MCF 10A (cell line): ENCODE data around the gene SESTD1. TPM values are rescaled to one million over a fixed set of nuclear protein-coding genes. Genes with fewer than 3 reads are reported as not detected.

Experiments
- BruUV-seq: library from RNA; stranded (reverse); fragments of 400-500 nt; replicated peaks from 2 replicates; lab custom pipeline; 2021; lab: Mats Ljungman, UMichigan
- CTCF ChIA-PET: fragments of 300-600 bp; sonication (Branson Sonifier 250); formaldehyde crosslinking; extraction: SDS; loops from one replicate; lab custom pipeline; 2021; ENCODE audit warnings: antibody characterized with exemption, inconsistent platforms; lab: Yijun Ruan, JAX
- POLR2A ChIA-PET: fragments of 300-600, 350-650 bp; sonication (Branson Sonifier 250); formaldehyde crosslinking; extraction: SDS; loops from one replicate; lab custom pipeline; 2020; ENCODE audit warnings: antibody characterized with exemption, inconsistent platforms; lab: Yijun Ruan, JAX
- DNase-seq: peaks from one replicate; pipeline ENCODE4 v3.0.0-alpha.2; 2018; ENCODE audit not compliant: unreplicated experiment
- H3K27ac Mint-ChIP-seq: one replicate; pipeline ENCODE4 v1.8.0; 2022; ENCODE audit warnings: mild to moderate bottlenecking, low read depth, mixed read lengths; ENCODE audit not compliant: unreplicated experiment
- H3K27me3 Mint-ChIP-seq: one replicate; pipeline ENCODE4 v1.8.0; 2022; ENCODE audit warnings: mixed read lengths; ENCODE audit not compliant: insufficient read depth, unreplicated experiment
- H3K36me3 Mint-ChIP-seq: one replicate; pipeline ENCODE4 v1.8.0; 2022; ENCODE audit warnings: mild to moderate bottlenecking, moderate library complexity, mixed read lengths; ENCODE audit not compliant: insufficient read depth, unreplicated experiment
- H3K4me1 Mint-ChIP-seq: one replicate; pipeline ENCODE4 v1.8.0; 2022; ENCODE audit warnings: mixed read lengths; ENCODE audit not compliant: insufficient read depth, unreplicated experiment
- H3K4me3 Mint-ChIP-seq: one replicate; pipeline ENCODE4 v1.8.0; 2022; ENCODE audit warnings: mild to moderate bottlenecking, moderate library complexity, mixed read lengths; ENCODE audit not compliant: unreplicated experiment
- H3K9me3 Mint-ChIP-seq: one replicate; pipeline ENCODE4 v1.8.0; 2022; ENCODE audit warnings: mixed read lengths; ENCODE audit not compliant: unreplicated experiment
- intact Hi-C: fragments of 100-400 bp; cut with micrococcal nuclease; formaldehyde crosslinking; loops from 2 replicates; pipeline ENCODE4 v1.14.1; 2022
- total RNA-seq: library from RNA; stranded (reverse); gene quantifications from 2 replicates; pipeline ENCODE4 v1.2.3, GENCODE V29; 2022
- TF ChIP-seq, protein P1 (sequence below): fragments of 200-600 bp; IDR thresholded peaks from one replicate; pipeline ENCODE4 v1.8.0; 2022; ENCODE audit warnings: antibody characterized with exemption, mild to moderate bottlenecking; ENCODE audit not compliant: unreplicated experiment

The SESTD1 gene
- total RNA-seq, 1 experiment from 2014 or later = 43.0 TPM

DNA sequence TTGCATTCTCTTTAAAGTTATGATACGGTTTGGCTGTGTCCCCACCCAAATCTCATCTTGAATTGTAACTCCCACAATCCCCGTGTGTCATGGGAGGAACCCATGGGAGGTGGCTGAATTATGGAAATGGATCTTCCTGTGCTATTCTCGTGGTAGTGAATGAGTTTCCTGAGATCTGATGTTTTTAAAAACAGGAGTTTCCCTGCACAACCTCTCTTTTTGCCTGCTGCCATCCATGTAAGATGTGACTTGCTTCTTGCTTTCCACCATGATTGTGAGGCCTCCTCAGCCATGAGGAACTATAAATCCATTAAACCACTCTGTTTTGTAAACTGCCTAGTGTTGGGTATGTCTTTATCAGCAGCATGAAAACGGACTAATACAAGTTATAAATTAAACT is 37.5 kb upstream of the SESTD1 start:
- DNase-seq = no peak
- TF ChIP-seq, protein P1, sequence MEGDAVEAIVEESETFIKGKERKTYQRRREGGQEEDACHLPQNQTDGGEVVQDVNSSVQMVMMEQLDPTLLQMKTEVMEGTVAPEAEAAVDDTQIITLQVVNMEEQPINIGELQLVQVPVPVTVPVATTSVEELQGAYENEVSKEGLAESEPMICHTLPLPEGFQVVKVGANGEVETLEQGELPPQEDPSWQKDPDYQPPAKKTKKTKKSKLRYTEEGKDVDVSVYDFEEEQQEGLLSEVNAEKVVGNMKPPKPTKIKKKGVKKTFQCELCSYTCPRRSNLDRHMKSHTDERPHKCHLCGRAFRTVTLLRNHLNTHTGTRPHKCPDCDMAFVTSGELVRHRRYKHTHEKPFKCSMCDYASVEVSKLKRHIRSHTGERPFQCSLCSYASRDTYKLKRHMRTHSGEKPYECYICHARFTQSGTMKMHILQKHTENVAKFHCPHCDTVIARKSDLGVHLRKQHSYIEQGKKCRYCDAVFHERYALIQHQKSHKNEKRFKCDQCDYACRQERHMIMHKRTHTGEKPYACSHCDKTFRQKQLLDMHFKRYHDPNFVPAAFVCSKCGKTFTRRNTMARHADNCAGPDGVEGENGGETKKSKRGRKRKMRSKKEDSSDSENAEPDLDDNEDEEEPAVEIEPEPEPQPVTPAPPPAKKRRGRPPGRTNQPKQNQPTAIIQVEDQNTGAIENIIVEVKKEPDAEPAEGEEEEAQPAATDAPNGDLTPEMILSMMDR = no peak
- Mint-ChIP-seq H3K27me3 (no peaks in the 10 kb centered on the region), H3K4me1 (peaks cover 8% of the 10 kb centered on the region), H3K9me3 (peaks cover 8% of the 10 kb centered on the region), H3K4me3 (no peak overlapping the region), H3K27ac (no peak overlapping the region), H3K36me3 (no peaks in the 10 kb centered on the region)
- no TSS peak for BruUV-seq
- POLR2A ChIA-PET = no interaction called here
- intact Hi-C loops = no loop called here
- CTCF ChIA-PET = no interaction called here

DNA sequence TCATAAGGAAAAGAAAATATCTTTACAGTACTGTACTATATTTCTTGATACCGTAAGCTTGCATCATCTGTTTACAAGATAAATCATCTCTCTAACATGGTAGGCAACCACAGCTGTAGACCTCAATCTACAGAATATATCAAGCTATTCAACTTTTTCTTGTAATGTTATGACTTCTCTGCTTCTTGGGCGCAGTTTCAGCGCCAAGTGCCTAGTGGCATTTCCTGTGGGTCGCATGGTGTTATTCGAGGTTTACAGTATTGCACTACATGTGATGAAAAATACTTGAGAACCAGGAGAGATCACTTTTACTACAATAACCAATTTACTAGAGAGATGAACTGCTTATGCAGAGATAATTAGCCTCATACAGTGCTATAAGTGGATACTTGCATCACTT is 34.0 kb upstream of the SESTD1 start:
- no TSS peak for BruUV-seq
- Mint-ChIP-seq H3K27me3 (no peaks in the 10 kb centered on the region), H3K4me3 (no peak overlapping the region), H3K36me3 (no peaks in the 10 kb centered on the region), H3K27ac (no peak overlapping the region), H3K9me3 (peaks cover 8% of the 10 kb centered on the region), H3K4me1 (peaks cover 8% of the 10 kb centered on the region)
- POLR2A ChIA-PET = interaction anchor here (1.1 to 1.6 kb wide), 2 partner anchors 12 to 21 kb away, joined by 4 to 7 read pairs; no protein-coding TSS in a partner anchor
- intact Hi-C loops = no loop called here
- CTCF ChIA-PET = no interaction called here
- DNase-seq = no peak
- TF ChIP-seq, protein P1 = no peak

DNA sequence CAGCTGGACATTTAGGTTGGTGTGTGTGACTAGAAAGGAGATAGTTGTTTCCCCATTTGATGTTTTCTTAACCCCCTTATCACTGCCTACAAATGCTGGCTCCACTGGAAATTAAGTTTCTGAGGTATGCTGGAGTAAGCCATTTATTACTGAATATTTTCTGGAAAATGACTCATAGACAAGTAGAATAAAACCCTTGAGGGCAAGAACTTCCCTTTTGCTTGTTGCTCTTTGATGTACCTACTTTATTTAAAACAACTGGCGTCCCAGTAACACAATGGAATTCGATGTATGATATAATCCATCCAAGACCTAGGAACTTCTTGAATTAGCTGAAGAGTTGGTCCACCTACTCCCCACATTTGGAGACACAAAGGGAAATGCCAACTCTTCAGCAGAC is 33.3 kb upstream of the SESTD1 start:
- H3K27me3 Mint-ChIP-seq = no peaks in the 10 kb centered on the region
- BruUV-seq = no TSS peak
- intact Hi-C loops = no loop called here
- no peaks in the 10 kb centered on the region for H3K36me3 Mint-ChIP-seq
- peaks cover 8% of the 10 kb centered on the region for H3K4me1 Mint-ChIP-seq
- H3K9me3 Mint-ChIP-seq = peaks cover 8% of the 10 kb centered on the region
- TF ChIP-seq, protein P1 = no peak
- DNase-seq = peak; percentile 24
- ChIA-PET CTCF (no interaction called here), POLR2A (interaction anchor here (1.1 to 1.6 kb wide), 2 partner anchors 13 to 20 kb away, joined by 4 to 7 read pairs; no protein-coding TSS in a partner anchor)
- no peak overlapping the region for H3K27ac Mint-ChIP-seq
- no peak overlapping the region for H3K4me3 Mint-ChIP-seq

DNA sequence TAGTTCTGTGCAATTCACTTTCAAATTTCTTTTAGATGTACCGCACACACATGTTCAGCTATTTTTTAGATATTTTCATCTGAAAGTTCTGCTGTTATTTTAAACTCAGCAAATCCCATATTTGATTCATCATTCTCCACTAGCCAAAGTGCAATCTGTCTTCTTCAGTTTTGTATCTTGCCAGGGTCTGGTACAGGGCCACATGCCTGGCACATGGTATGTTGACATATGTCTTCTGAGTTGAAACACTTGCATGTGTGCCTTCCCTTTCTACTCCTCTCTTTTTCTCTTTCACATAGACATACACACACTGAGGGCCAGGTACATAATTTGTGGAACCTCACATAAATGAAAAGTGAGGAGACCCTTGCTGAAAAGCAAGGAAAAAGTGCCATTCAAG is 25.7 kb upstream of the SESTD1 start:
- no peak for DNase-seq
- no peaks in the 10 kb centered on the region for H3K27me3 Mint-ChIP-seq
- H3K36me3 Mint-ChIP-seq = no peaks in the 10 kb centered on the region
- CTCF ChIA-PET = interaction anchor here (1.0 kb wide), 1 partner anchor 15 kb away, joined by 3 read pairs; no protein-coding TSS in a partner anchor
- H3K4me3 Mint-ChIP-seq = no peak overlapping the region
- intact Hi-C loops = no loop called here
- BruUV-seq = no TSS peak
- TF ChIP-seq, protein P1 = no peak
- no peaks in the 10 kb centered on the region for H3K4me1 Mint-ChIP-seq
- no peak overlapping the region for H3K27ac Mint-ChIP-seq
- H3K9me3 Mint-ChIP-seq = peaks cover 6% of the 10 kb centered on the region
- POLR2A ChIA-PET = interaction anchor here (0.6 to 1.4 kb wide), 3 partner anchors 13 to 18 kb away, joined by 3 to 4 read pairs (median 3); no protein-coding TSS in a partner anchor
